Fibroblast of peridontal ligament (primary cell): ENCODE data around the gene MRPS12.
A peak's percentile ranks its signal among the peaks of the same experiment; 100 is the strongest.

Experiments
- DNase-seq: peaks from one replicate; pipeline ENCODE4 v3.0.0-alpha.2; 2010; ENCODE audit errors: extremely low read depth

Gene MRPS12

DNA sequence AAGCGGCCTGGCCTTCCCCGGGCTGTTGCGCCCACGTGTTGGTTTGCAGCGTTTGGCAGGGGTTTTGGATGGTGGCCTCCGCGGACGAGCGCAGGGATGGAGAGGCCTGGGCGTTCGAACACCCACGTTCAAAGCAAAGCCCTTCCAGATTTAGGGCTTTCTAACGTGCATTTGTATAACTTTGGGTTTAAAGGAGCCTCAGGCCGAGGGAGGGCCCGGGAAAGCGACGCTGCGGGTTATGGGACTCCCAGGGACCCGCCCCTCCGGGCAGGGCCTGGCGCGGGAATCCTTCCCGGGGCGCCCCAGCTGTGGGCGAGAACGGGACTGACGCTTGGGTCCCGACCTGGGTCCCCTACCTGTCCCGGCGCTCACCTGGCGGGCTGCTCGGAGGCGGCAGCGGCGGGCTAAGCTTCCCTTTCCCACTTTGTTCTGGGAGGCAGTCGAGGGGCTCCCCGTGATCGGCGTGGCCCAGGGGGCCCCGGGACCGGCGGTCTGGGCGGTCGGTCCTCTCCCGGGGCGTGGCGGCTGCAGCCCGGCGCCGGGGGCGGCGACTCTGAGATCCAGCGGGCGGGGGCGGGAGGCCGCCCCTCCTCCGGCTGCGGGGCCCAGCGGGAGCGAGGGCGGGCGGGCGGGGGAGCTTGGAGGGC lies 44.6 kb downstream of the MRPS12 start, which contains the start of gene FBXO17:
Gene FBXO17, minus strand, starts transcription at position 529 of the 647 bp plus-strand sequence. CDS start 25,423 bp downstream, outside the sequence.
- peak; percentile 61 for DNase-seq

DNA sequence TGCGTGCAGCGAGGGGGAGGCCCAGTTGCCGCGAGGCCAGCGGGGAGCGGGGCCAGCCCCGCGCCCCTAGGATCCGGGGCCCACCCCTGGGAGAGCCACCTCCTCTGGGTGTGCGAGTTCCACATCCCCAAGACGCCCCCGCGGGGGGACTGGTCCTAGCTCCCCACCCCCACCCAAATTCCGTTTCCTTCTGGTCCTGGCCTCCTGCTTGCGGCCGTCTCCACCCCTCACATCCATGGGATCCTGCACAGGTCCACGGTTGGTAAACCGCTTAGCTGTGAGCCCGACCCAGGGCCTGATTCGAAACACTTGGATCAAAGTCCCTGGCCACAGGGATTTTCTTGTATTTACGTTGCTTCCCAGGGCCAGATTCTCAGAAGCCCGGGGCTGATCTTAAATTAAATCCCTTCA lies 45.1 kb downstream of the MRPS12 start:
- peak; percentile 50 for DNase-seq

DNA sequence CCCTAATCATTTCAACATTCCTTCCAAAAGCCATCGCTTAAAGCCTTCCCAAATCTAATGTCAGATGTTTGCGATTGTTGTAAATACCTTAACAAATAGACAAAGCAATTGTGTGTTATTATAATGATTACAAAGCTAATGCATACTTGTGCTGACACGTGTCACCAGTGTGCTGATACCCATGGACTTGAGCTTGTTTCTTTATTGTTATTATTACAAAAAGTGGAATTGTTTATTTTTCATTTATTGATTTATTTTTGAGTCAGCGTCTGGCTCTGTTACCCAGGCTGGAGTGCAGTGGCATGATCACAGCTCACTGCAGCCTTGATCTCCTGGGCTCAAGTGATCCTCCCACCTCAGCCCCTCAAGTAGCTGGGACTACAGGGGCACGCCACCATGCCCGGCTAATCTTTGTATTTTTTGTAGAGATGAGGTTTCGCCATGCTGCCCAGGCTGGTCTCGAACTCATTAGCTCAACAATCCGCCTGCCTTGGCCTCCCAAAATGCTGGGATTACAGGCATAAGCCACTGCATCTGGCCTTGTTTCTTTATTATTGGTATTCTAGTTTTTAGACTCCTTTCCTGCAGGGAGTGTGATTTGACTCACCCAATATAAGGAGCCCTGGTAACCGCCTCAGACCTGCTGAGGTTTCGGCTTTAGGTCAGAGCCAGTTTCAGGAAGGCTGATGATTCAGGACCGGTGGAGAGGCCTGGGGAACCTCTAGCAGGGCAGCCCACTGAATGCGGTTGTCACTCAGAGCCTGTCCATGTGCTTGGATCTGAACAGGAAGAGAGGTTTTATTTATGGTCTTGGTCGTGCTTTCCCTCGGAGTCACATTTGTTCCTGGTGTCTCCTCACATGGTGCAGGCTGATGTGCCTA lies 46.9 kb downstream of the MRPS12 start:
- DNase-seq: no peak

DNA sequence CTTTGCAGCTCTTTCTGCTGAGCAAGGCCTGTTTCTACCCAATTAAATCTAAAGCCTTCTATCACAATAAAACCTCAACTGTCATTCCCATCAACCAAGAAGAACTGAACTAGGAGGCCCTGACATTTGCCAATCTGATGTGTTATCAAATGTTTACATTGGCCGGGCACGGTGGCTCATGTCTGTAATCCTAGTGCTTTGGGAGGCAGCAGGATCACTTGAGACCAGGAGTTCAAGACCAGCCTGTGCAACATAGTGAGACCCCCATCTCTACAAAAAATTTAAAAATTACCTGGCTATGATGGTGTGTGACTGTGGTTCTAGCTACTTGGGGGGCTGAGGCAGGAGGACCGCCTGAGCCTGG lies 47.6 kb downstream of the MRPS12 start:
- DNase-seq: no peak

DNA sequence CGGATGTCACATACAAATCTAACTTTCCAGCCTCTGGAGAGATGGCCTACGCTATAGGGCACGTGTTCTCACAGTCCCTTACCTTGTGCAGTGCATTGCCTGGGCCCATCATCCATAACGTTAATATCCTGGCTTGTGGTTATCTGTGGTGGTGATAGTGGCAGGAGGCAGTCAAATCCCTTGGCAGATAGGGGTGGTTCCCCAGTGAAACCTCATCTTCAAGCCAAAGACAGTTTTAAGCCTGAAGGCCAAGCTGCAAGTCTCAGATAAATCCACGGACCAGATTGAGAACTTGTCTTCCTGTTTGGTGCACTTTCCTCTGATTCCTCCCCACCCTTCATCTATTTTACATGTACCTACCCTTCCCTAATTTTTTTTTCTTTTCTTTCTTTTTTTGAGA lies 49.1 kb downstream of the MRPS12 start:
- no peak for DNase-seq

DNA sequence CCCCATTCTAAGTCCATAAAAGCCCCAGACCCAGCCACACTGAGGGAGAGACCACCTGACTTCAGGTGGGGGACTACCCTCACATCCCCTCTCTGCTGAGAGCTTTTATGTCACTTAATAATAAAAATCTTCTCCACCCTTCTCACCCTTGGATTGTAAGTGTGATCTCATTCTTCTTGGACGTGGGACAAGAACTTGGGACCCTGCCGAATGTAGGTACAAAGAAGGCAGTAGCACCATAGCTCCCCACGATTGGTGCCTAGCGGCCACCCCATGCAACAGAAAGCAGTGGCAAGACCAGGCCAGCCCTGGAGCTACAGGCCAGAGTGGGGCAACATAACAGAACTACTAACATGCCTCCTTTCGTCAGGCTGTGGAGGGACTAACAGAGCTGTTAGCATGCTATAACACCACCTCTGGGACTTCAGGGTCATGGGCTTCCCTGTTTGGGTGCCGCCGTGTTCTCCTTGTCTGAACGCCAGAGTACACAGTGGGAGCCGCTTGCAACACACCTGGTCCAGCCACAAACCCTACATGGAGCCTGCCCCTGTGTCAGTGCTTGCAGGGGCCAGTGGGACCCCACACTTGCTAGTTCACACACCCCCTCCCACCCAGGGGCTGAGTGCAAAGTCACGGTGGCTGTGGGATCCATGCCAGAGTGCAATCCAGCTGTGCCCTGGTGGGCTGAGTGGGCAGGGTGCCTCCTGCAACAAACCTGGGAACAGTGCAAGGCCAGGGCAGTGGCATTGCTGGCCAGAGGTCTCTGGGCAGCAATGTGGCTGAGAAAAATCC lies 50.0 kb downstream of the MRPS12 start:
- DNase-seq: no peak
